Endothelial cell of umbilical vein (primary cell): ENCODE results near the gene ITIH5. TPM values are rescaled to one million over a fixed set of nuclear protein-coding genes. Genes with fewer than 3 reads are reported as not detected.

Experiments
- BruUV-seq: library from RNA; stranded (reverse); fragments of 400-500 nt; replicated peaks from 2 replicates; lab custom pipeline; 2021; lab: Mats Ljungman, UMichigan
- CTCF ChIA-PET: fragments of 300-600, 350-600 bp; sonication (Branson Sonifier 250); formaldehyde crosslinking; loops from one replicate; lab custom pipeline; 2021; ENCODE audit warnings: antibody characterized with exemption, inconsistent platforms; lab: Charles Lee
- POLR2A ChIA-PET: fragments of 300-600, 350-600 bp; sonication (Branson Sonifier 250); formaldehyde crosslinking; loops from one replicate; lab custom pipeline; 2021; ENCODE audit warnings: antibody characterized with exemption, inconsistent platforms; lab: Charles Lee
- DNase-seq: peaks from one replicate; pipeline ENCODE4 v3.0.0-alpha.2; 2011; ENCODE audit warnings: low read depth, low spot score
- FAIRE-seq: peaks from 2 replicates; lab custom pipeline; 2011; peaks lifted over from hg19 to GRCh38; lab: Jason Lieb, UNC
- H2AFZ ChIP-seq: 2 replicates; pipeline ENCODE4 v1.6.0; 2012; ENCODE audit warnings: low read depth, low read length, control low read depth, inconsistent platforms
- H3K27ac ChIP-seq: 2 replicates; pipeline ENCODE4 v1.5.1; 2011; ENCODE audit warnings: low read depth, mild to moderate bottlenecking, control low read depth, low read length, moderate library complexity; ENCODE audit not compliant: insufficient read depth
- H3K27me3 ChIP-seq, 2 experiments: 2 replicates each; pipeline versions ENCODE4 v1.6.0 to v1.6.1; 2011; ENCODE audit warnings: low read length in 2 of 2, mixed read lengths in 1 of 2; ENCODE audit not compliant: control insufficient read depth in 2 of 2, insufficient read depth in 2 of 2
- H3K36me3 ChIP-seq, 2 experiments: 2 replicates in 1 of 2; 3 replicates in 1 of 2; pipeline ENCODE4 v1.5.1; 2011; ENCODE audit warnings: low read length in 2 of 2, mild to moderate bottlenecking in 1 of 2, moderate library complexity in 1 of 2; ENCODE audit not compliant: control insufficient read depth in 2 of 2, insufficient read depth in 2 of 2; ENCODE audit errors: extremely low read depth in 1 of 2
- H3K4me1 ChIP-seq: 3 replicates; pipeline ENCODE4 v1.5.1; 2011; ENCODE audit warnings: mild to moderate bottlenecking, low read length; ENCODE audit not compliant: control insufficient read depth, insufficient read depth; ENCODE audit errors: extremely low read depth
- H3K4me2 ChIP-seq: 2 replicates; pipeline ENCODE4 v1.6.1; 2011; ENCODE audit warnings: low read length, control low read depth, mixed read lengths; ENCODE audit not compliant: insufficient read depth
- H3K4me3 ChIP-seq, 3 experiments: fragments of 200-600 bp in 1 of 3; sonication (generic), shearing (Covaris generic) in 1 of 3; replicated peaks in 1 of 3; 2 replicates each; pipeline ENCODE4 v1.5.1; 2011 to 2016; ENCODE audit warnings: control low read depth in 3 of 3, low read length in 3 of 3, mild to moderate bottlenecking in 2 of 3, inconsistent platforms in 1 of 3, low read depth in 1 of 3, moderate library complexity in 1 of 3; ENCODE audit not compliant: insufficient read depth in 1 of 3
- H3K79me2 ChIP-seq: 2 replicates; pipeline ENCODE4 v1.6.0; 2012; ENCODE audit warnings: low read length, inconsistent platforms; ENCODE audit not compliant: control insufficient read depth, insufficient read depth
- H3K9ac ChIP-seq: replicated peaks from 2 replicates; pipeline ENCODE3; 2011; ENCODE audit warnings: low read length, control low read depth; ENCODE audit not compliant: insufficient read depth; ENCODE audit errors: extremely low read depth
- H3K9me1 ChIP-seq: replicated peaks from 3 replicates; pipeline ENCODE4 v1.6.0; 2011; ENCODE audit warnings: mild to moderate bottlenecking, low read length; ENCODE audit not compliant: control insufficient read depth, insufficient read depth; ENCODE audit errors: extremely low read depth
- H3K9me3 ChIP-seq: replicated peaks from 2 replicates; pipeline ENCODE4 v1.5.1; 2012; ENCODE audit warnings: low read length, inconsistent platforms; ENCODE audit not compliant: control insufficient read depth, insufficient read depth
- H4K20me1 ChIP-seq: replicated peaks from 2 replicates; pipeline ENCODE3; 2011; ENCODE audit warnings: mild to moderate bottlenecking, low read length; ENCODE audit not compliant: control insufficient read depth, insufficient read depth; ENCODE audit errors: extremely low read depth
- GATA2 ChIP-seq: IDR thresholded peaks from 2 replicates; pipeline ENCODE4 v1.7.0; 2011; ENCODE audit warnings: low read depth, mild to moderate bottlenecking, moderate library complexity, mixed read lengths, low read length; ENCODE audit not compliant: insufficient read length, insufficient read depth
- JUN ChIP-seq: IDR thresholded peaks from 2 replicates; pipeline ENCODE4 v1.6.1; 2011; ENCODE audit warnings: borderline replicate concordance, low read depth; ENCODE audit not compliant: insufficient read length, insufficient read depth
- MAX ChIP-seq: IDR thresholded peaks from 2 replicates; pipeline ENCODE4 v1.6.1; 2011; ENCODE audit not compliant: insufficient read depth, insufficient read length
- MYC ChIP-seq: IDR thresholded peaks from one replicate; pipeline ENCODE4 v1.6.1; 2011; ENCODE audit warnings: mild to moderate bottlenecking, low read depth, low read length
- POLR2A ChIP-seq: IDR thresholded peaks from 2 replicates; pipeline ENCODE4 v1.6.1; 2012; ENCODE audit warnings: low read depth, mild to moderate bottlenecking, control low read depth, low read length
- POLR2AphosphoS5 ChIP-seq: IDR thresholded peaks from 2 replicates; pipeline ENCODE4 v1.6.1; 2012; ENCODE audit warnings: low read depth, mild to moderate bottlenecking, control low read depth, low read length, moderate library complexity; ENCODE audit not compliant: insufficient read depth
- dilution Hi-C: fragments of 300-500 bp; cut with MboI; formaldehyde crosslinking; loops from one replicate; pipeline ENCODE4 v1.15.0; 2019; ENCODE audit warnings: low sequenced_read_pairs; ENCODE audit not compliant: extremely low pct_ligation_motif_present
- intact Hi-C: fragments of 100-400 bp; cut with micrococcal nuclease; formaldehyde crosslinking; loops from one replicate; pipeline ENCODE4 v1.10.0; 2022
- polyA plus RNA-seq, 4 experiments: library from polyadenylated mRNA; depleted of rRNA in 3 of 4; stranded (reverse) in 3 of 4; unstranded in 1 of 4; fragments of >200 nt; gene quantifications; 2 replicates each; pipeline versions ENCODE4 v1.2.1 to v1.2.3, GENCODE V29; 2011 to 2012; ENCODE audit warnings: missing spikeins in 1 of 4
- total RNA-seq: library from RNA; stranded (reverse); gene quantifications from 2 replicates; pipeline ENCODE4 v1.2.3, GENCODE V29; 2021
- TF ChIP-seq, protein P1 (sequence below), 2 donors: IDR thresholded peaks; 1 replicate in 1 of 2; 2 replicates in 1 of 2; pipeline ENCODE4 v1.5.1; 2011; ENCODE audit warnings: low read length in 2 of 2, mild to moderate bottlenecking in 2 of 2, moderate library complexity in 2 of 2, control low read depth in 1 of 2, inconsistent platforms in 1 of 2, low read depth in 1 of 2; ENCODE audit not compliant: insufficient read depth in 1 of 2; ENCODE audit errors: extremely low read depth in 1 of 2

The ITIH5 gene
- total and polyA plus RNA-seq, 2 donors (not counting 3 experiments of a cell fraction or from before 2014, with no cell fraction given) = not detected

GRCh38 chr10:7561216-7561893 is 105.4 kb downstream of the ITIH5 start:
- TF ChIP-seq POLR2A = no peak
- TF ChIP-seq JUN = no peak
- no peak for TF ChIP-seq POLR2AphosphoS5
- no peak for TF ChIP-seq GATA2
- TF ChIP-seq, protein P1, sequence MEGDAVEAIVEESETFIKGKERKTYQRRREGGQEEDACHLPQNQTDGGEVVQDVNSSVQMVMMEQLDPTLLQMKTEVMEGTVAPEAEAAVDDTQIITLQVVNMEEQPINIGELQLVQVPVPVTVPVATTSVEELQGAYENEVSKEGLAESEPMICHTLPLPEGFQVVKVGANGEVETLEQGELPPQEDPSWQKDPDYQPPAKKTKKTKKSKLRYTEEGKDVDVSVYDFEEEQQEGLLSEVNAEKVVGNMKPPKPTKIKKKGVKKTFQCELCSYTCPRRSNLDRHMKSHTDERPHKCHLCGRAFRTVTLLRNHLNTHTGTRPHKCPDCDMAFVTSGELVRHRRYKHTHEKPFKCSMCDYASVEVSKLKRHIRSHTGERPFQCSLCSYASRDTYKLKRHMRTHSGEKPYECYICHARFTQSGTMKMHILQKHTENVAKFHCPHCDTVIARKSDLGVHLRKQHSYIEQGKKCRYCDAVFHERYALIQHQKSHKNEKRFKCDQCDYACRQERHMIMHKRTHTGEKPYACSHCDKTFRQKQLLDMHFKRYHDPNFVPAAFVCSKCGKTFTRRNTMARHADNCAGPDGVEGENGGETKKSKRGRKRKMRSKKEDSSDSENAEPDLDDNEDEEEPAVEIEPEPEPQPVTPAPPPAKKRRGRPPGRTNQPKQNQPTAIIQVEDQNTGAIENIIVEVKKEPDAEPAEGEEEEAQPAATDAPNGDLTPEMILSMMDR (IDR thresholded peaks at IDR 0.05; ENCODE audit: extremely low read depth in 1 of 2, insufficient read depth in 1 of 2, low read depth in 1 of 2, low read length in 2 of 2) = no peak
- TF ChIP-seq MAX = no peak
- TF ChIP-seq MYC = no peak
- Histone ChIP-seq H3K27ac (no peak overlapping the region), H3K79me2 (no peaks in the 10 kb centered on the region), H3K4me2 (no peak overlapping the region), H3K36me3 (no peaks in the 10 kb centered on the region), H2AFZ (no peak overlapping the region), H3K9me3 (no peaks in the 10 kb centered on the region), H3K9me1 (no peaks in the 10 kb centered on the region), H3K9ac (no peak overlapping the region), H3K4me1 (no peaks in the 10 kb centered on the region), H4K20me1 (no peaks in the 10 kb centered on the region), H3K4me3 (no peak overlapping the region), H3K27me3 (no peaks in the 10 kb centered on the region)
- intact Hi-C loops = no loop called here
- POLR2A ChIA-PET = no interaction called here
- DNase-seq = no peak
- BruUV-seq = no TSS peak
- FAIRE-seq = no peak
- CTCF ChIA-PET = no interaction called here
- dilution Hi-C loops = no loop called here
